HepG2 (cell line): Measurements from ENCODE around the gene RNF4. TPM values are rescaled to one million over a fixed set of nuclear protein-coding genes. Genes with fewer than 3 reads are reported as not detected.

Experiments
- HNF4A ChIP-seq: sonication (generic); formaldehyde crosslinking; IDR thresholded peaks from 2 replicates; pipeline ENCODE4 v1.4.0; 2020; ENCODE audit warnings: missing genetic modification reagents
- HNF4G ChIP-seq, 2 experiments: sonication (generic) in 1 of 2; formaldehyde crosslinking in 1 of 2; IDR thresholded peaks; 2 replicates each; pipeline versions ENCODE4 v1.4.0 to v1.6.1; 2011 to 2020; ENCODE audit warnings: borderline replicate concordance in 2 of 2, low read depth in 2 of 2, mild to moderate bottlenecking in 2 of 2, low read length in 1 of 2, missing genetic modification reagents in 1 of 2, moderate library complexity in 1 of 2
- HNRNPL ChIP-seq: fragments of 200-400 bp; formaldehyde crosslinking; IDR thresholded peaks from 2 replicates; pipeline ENCODE4 v1.6.1; 2017; ENCODE audit warnings: mild to moderate bottlenecking, low read depth, low read length
- TBX3 ChIP-seq: fragments of 450-650 bp; IDR thresholded peaks from 2 replicates; pipeline ENCODE4 v1.6.1; 2017; ENCODE audit warnings: antibody characterized with exemption, mild to moderate bottlenecking, inconsistent platforms, borderline replicate concordance
- ZFY ChIP-seq: sonication (generic); formaldehyde crosslinking; IDR thresholded peaks from 2 replicates; pipeline ENCODE4 v1.4.0; 2020; ENCODE audit warnings: missing genetic modification reagents
- ZNF569 ChIP-seq: sonication (generic); formaldehyde crosslinking; IDR thresholded peaks from 2 replicates; pipeline ENCODE4 v1.5.0; 2020; ENCODE audit warnings: mild to moderate bottlenecking, missing genetic modification reagents, moderate library complexity, borderline replicate concordance
- ZNF777 ChIP-seq: sonication (generic); formaldehyde crosslinking; IDR thresholded peaks from 2 replicates; pipeline ENCODE4 v1.4.0; 2020; ENCODE audit warnings: missing genetic modification reagents
- polyA plus RNA-seq, 8 experiments: library from polyadenylated mRNA; depleted of rRNA in 3 of 8; stranded (reverse) in 7 of 8; unstranded in 1 of 8; fragments of >200 nt; fragmentation: Illumina TruSeq in 4 of 8; extraction: Trizol in 4 of 8; gene quantifications; 2 replicates each; pipeline versions ENCODE4 v1.2.1 to v1.2.3, GENCODE V29; 2011 to 2016; ENCODE audit warnings: low read depth in 4 of 8, missing spikeins in 1 of 8, mixed read lengths in 1 of 8; ENCODE audit not compliant: insufficient read depth in 1 of 8
- total RNA-seq, 5 experiments: library from RNA; depleted of rRNA; stranded (reverse); fragments of >200 nt; fragmentation: Illumina TruSeq; extraction: Trizol; gene quantifications; 2 replicates each; pipeline ENCODE4 v1.2.3, GENCODE V29; 2016; ENCODE audit warnings: low read depth in 1 of 5
- TF ChIP-seq, protein P1 (sequence below): IDR thresholded peaks from 2 replicates; pipeline ENCODE4 v1.6.1; 2012; ENCODE audit warnings: low read length, improper control_type of control experiment
- TF ChIP-seq, protein P2 (sequence below): IDR thresholded peaks from 2 replicates; pipeline ENCODE4 v1.6.1; 2018; ENCODE audit warnings: missing genetic modification reagents
- TF ChIP-seq, protein P3 (sequence below): sonication (generic); formaldehyde crosslinking; IDR thresholded peaks from 2 replicates; pipeline ENCODE4 v1.5.0; 2020; ENCODE audit warnings: mild to moderate bottlenecking, missing genetic modification reagents
- TF ChIP-seq, protein P4 (sequence below): sonication (generic); formaldehyde crosslinking; IDR thresholded peaks from 2 replicates; pipeline ENCODE4 v1.5.0; 2020; ENCODE audit warnings: missing genetic modification reagents

Gene RNF4
- total and polyA plus RNA-seq, 2 of the 13 experiments (the other 11 are each of a cell fraction or from before 2014, with no cell fraction given): 38.1 to 45.1 TPM

DNA sequence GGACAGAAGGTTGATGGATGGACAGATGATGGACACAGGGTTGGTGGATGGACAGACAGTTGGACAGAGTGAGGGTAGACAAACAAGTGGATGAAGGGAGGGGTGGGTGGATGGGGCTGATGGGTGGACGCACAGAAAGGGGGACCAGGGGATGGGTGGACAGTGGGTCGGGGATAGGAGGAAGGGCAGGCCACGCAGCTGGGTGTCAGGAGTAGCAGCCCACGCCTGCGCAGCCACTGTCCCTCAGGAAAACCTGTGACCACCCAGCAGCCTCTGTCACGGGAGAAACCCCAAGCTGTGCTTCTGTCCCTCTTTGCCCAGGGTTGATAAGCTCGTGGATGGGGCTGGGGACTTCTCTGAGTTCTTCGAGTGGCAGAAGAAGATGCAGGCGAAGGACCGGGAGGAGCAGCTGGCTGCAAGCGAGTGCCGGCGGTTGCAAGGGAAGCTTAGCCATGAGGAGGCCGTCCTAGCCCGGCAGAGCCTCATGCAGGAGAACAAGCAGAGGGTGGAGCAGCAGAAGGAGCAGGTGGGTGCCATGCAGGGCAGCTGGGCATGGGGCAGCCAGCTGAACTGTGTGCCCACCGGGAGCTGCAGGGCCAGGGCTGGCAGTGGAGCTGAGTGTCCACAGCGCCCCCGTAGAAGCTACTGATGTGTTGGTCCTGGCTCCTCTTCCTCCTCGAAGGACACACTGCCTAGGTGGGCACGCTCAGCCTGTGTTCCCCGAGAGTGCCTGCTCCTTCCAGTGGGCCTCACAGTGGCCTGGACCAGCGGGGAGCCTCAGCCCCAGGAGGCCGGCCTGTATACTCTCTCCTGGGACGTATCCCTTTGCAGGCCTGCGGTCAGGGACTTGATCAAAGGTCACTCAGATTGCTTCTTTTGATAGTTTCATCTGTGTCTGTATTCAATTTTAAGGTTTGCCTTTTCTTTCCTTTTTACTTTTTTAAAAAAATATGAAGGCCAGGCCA is 16.8 kb upstream of the RNF4 start (continued):
- TF ChIP-seq HNF4A (CRISPR knock-in tag) (peak; percentile 26; the same call in 1 of the 2 replicates), TBX3 (no peak), HNRNPL (peak; percentile 81; the same call in 1 of the 2 replicates), HNF4G (IDR thresholded peaks at IDR 0.05; ENCODE audit: borderline replicate concordance, low read depth, low read length) (no peak), HNF4G (CRISPR knock-in tag; IDR thresholded peaks at IDR 0.05; ENCODE audit: borderline replicate concordance, low read depth) (no peak), ZNF777 (CRISPR knock-in tag) (no peak), ZFY (peak; percentile 31; the same call in 1 of the 2 replicates), ZNF569 (CRISPR knock-in tag) (no peak)
- TF ChIP-seq, protein P1, sequence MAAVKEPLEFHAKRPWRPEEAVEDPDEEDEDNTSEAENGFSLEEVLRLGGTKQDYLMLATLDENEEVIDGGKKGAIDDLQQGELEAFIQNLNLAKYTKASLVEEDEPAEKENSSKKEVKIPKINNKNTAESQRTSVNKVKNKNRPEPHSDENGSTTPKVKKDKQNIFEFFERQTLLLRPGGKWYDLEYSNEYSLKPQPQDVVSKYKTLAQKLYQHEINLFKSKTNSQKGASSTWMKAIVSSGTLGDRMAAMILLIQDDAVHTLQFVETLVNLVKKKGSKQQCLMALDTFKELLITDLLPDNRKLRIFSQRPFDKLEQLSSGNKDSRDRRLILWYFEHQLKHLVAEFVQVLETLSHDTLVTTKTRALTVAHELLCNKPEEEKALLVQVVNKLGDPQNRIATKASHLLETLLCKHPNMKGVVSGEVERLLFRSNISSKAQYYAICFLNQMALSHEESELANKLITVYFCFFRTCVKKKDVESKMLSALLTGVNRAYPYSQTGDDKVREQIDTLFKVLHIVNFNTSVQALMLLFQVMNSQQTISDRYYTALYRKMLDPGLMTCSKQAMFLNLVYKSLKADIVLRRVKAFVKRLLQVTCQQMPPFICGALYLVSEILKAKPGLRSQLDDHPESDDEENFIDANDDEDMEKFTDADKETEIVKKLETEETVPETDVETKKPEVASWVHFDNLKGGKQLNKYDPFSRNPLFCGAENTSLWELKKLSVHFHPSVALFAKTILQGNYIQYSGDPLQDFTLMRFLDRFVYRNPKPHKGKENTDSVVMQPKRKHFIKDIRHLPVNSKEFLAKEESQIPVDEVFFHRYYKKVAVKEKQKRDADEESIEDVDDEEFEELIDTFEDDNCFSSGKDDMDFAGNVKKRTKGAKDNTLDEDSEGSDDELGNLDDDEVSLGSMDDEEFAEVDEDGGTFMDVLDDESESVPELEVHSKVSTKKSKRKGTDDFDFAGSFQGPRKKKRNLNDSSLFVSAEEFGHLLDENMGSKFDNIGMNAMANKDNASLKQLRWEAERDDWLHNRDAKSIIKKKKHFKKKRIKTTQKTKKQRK: no peak
- TF ChIP-seq, protein P2, sequence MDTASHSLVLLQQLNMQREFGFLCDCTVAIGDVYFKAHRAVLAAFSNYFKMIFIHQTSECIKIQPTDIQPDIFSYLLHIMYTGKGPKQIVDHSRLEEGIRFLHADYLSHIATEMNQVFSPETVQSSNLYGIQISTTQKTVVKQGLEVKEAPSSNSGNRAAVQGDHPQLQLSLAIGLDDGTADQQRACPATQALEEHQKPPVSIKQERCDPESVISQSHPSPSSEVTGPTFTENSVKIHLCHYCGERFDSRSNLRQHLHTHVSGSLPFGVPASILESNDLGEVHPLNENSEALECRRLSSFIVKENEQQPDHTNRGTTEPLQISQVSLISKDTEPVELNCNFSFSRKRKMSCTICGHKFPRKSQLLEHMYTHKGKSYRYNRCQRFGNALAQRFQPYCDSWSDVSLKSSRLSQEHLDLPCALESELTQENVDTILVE (CRISPR knock-in tag): no peak
- TF ChIP-seq, protein P3, sequence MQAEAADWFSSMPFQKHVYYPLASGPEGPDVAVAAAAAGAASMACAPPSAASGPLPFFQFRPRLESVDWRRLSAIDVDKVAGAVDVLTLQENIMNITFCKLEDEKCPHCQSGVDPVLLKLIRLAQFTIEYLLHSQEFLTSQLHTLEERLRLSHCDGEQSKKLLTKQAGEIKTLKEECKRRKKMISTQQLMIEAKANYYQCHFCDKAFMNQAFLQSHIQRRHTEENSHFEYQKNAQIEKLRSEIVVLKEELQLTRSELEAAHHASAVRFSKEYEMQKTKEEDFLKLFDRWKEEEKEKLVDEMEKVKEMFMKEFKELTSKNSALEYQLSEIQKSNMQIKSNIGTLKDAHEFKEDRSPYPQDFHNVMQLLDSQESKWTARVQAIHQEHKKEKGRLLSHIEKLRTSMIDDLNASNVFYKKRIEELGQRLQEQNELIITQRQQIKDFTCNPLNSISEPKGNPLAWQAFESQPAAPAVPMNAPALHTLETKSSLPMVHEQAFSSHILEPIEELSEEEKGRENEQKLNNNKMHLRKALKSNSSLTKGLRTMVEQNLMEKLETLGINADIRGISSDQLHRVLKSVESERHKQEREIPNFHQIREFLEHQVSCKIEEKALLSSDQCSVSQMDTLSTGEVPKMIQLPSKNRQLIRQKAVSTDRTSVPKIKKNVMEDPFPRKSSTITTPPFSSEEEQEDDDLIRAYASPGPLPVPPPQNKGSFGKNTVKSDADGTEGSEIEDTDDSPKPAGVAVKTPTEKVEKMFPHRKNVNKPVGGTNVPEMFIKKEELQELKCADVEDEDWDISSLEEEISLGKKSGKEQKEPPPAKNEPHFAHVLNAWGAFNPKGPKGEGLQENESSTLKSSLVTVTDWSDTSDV (CRISPR knock-in tag): no peak
- TF ChIP-seq, protein P4, sequence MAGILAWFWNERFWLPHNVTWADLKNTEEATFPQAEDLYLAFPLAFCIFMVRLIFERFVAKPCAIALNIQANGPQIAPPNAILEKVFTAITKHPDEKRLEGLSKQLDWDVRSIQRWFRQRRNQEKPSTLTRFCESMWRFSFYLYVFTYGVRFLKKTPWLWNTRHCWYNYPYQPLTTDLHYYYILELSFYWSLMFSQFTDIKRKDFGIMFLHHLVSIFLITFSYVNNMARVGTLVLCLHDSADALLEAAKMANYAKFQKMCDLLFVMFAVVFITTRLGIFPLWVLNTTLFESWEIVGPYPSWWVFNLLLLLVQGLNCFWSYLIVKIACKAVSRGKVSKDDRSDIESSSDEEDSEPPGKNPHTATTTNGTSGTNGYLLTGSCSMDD (CRISPR knock-in tag): no peak
